Fibroblast of pulmonary artery (primary cell): ENCODE measurements around the gene LCAT.

ENCODE experiments used
- DNase-seq: peaks from one replicate; pipeline ENCODE4 v3.0.0-alpha.2; 2010; ENCODE audit warnings: low read depth
- H3K4me3 ChIP-seq: replicated peaks from 2 replicates; pipeline ENCODE4 v1.5.1; 2011; ENCODE audit warnings: low read depth, mild to moderate bottlenecking, control low read depth, low read length, moderate library complexity
- TF ChIP-seq, protein P1 (sequence below): IDR thresholded peaks from 2 replicates; pipeline ENCODE4 v1.5.1; 2011; ENCODE audit warnings: mild to moderate bottlenecking, control low read depth, low read length, inconsistent platforms; ENCODE audit errors: missing control alignments

The LCAT gene

DNA sequence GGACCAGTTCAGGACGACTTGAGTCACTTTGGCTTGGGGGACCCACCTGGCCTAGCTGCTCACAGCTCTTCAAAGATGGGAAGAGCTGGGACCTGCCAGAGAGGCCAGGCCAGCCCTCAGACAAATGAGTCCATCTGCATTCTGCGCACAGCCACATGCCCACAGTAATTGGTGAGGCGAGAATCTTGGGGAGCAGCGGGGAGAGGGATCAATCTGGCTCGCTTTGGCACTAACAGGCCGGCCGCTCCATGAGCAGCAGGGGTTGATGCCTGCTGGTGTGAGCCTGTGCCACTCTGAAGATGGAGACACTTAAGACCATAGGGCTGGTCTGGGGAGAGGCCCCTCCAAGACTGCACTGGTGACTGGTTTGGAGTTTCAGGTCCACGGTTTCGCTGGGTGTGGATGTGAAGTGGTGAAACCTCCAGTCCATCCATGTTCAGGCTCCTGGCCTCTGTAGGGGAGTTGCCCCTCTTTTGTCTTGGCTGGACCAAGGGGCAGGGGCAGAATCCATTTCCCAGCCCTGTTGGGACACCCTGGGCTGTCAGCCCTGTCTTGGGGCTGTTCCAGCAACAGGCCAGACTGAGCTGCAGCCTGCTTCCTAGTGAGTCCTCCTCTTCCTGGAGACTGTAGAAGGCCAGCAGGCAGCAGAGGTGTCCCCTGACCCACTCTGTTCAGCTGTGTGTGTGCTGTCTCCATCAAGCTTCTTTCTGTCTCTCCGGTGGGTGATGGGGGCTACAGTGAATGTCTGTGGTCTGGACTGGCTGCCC is 19.6 kb downstream of the LCAT start:
- H3K4me3 ChIP-seq, result no peak overlapping the region
- TF ChIP-seq, protein P1, sequence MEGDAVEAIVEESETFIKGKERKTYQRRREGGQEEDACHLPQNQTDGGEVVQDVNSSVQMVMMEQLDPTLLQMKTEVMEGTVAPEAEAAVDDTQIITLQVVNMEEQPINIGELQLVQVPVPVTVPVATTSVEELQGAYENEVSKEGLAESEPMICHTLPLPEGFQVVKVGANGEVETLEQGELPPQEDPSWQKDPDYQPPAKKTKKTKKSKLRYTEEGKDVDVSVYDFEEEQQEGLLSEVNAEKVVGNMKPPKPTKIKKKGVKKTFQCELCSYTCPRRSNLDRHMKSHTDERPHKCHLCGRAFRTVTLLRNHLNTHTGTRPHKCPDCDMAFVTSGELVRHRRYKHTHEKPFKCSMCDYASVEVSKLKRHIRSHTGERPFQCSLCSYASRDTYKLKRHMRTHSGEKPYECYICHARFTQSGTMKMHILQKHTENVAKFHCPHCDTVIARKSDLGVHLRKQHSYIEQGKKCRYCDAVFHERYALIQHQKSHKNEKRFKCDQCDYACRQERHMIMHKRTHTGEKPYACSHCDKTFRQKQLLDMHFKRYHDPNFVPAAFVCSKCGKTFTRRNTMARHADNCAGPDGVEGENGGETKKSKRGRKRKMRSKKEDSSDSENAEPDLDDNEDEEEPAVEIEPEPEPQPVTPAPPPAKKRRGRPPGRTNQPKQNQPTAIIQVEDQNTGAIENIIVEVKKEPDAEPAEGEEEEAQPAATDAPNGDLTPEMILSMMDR, result no peak
- DNase-seq, result no peak

DNA sequence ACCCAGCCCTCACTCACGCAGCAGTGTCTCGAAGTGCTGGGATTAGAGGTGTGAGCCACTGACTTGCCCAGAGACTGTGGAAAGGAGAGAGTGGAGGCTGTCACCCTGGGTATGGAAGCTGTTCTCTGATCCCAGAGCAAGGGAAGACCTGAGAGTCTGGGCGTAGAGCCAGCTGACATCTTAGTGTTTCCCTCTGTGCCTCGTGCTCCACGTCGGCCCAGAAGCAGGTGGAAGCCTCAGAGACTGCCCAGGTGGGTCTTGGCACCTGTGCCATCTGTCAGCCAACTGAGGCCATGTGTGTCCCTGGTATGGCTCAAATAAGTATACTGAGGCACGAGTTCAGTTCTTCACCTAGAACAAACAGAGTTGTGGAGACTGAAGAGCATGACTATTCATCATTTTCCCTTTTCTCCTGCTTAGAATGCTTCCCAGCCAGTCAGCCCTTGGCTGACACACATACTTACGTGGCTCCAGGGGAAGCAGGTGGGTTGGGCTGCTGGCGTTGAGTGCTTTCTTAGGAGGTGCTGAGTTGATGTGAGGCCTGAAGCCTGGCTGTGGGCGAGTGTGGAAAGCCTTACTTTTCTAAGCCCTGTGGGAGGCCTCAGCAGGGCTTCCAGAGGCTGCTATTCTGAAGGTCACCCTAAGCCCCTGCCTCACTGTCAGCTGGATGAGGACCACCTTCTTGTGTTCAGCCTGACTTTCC is 20.4 kb downstream of the LCAT start:
- no peak for DNase-seq
- no peak overlapping the region for H3K4me3 ChIP-seq
- TF ChIP-seq, protein P1, result no peak

DNA sequence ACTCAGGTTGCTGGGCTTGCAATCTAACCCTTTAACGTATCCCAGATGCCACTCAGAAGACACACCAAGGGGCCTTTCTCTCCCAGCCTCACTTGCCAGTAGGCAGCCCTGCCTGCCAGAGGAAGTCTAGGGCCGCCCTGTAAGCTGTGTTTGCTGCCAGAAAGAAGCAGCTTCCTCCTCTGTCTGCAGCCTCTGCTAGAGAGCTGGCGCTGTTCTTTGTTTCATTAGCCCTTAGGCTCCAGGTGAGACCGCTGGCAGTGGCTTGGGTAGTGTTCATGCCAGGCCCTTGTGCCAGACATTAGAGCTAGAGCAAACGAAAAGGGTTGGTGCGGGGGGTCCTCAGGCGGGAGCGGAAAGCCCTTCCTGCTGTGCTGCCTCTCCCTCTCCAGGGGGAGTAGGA is 21.2 kb downstream of the LCAT start:
- TF ChIP-seq, protein P1, result no peak
- DNase-seq, result no peak
- H3K4me3 ChIP-seq, result no peak overlapping the region

GRCh38 chr16:67922221-67922620 is 21.7 kb downstream of the LCAT start:
- no peak overlapping the region for H3K4me3 ChIP-seq
- DNase-seq, result no peak
- TF ChIP-seq, protein P1, result no peak

DNA sequence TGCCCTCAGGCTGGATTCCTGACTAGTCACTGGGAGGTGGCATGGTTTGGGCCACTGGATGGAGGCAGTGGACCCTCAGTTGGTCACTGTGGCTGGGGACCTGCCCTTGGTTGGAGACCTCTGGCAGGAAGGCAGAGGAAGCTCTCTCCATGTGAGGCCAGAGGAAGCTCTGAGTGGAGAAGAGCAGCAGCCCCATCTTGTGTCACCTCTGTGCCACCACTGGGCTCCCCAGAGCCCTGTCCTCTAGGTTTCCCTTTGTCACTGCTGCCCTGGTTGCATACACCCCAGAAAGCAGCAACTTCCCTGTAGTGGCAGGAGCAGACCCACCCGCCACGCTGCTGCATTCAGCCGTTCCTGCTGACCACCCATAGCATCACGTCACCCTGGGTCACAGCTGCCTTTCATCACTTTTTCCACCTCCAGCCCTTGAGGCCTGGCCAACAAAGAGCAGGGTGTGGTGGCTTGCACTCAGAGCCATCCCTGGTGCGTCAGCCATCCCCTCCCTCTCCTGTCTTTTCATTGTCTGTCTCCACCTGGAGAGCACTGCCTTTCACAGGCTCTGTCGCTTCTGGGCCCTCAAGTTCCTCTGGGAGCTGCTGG is 24.2 kb downstream of the LCAT start:
- no peak for DNase-seq
- no peak overlapping the region for H3K4me3 ChIP-seq
- TF ChIP-seq, protein P1, result no peak

DNA sequence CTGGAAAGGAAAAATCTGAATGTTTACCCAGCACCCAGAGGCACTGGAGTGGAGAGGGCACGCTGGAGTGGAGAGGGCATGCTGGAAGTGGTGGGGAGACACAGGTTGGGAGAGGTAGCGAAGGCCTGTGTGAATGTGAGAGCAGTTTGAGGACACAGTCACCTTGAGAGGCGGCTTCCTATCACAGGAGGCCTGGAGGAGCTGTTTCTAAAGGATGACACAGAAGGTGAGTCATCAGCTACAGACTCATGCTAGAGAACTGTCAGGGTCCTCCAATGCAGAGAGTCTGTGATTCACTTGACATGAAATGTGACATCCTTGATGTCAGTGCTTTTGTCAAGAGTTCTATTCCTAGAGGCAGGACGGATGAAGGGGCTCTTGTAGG is 26.1 kb downstream of the LCAT start:
- H3K4me3 ChIP-seq, result no peak overlapping the region
- peak; percentile 44 for DNase-seq
- TF ChIP-seq, protein P1, result no peak
